ENCODE data around the gene CD300LB. TPM values are rescaled to one million over a fixed set of nuclear protein-coding genes. Genes with fewer than 3 reads are reported as not detected.
A peak's percentile ranks its signal among the peaks of the same experiment; 100 is the strongest.

CD300LB gene
- total RNA-seq, 4 donors from 2014 or later: 0.19 TPM; not detected in 2

DNA sequence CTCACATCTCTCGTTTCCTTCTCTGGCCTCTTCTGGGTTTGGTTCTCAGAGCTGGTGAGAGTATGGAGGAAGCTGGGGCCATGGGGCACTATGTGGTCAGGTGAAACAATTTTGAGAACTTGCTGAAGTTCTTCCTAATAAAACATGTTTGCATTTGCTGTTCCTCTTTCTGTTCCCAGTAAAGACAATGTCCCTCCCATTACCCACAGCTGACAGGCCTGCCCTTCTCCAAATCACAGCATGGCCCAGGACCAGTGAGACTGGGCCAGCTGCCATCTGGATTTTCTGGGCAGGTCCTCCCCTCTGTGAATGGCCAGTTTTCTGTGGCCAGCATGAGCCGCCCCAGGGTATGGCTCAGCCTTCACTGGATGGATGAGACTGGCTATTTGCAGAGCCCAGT is 36.1 kb upstream of the CD300LB start, which contains the start of gene CD300H:
Gene CD300H, minus strand, starts transcription at position 113 of the 400 bp plus-strand sequence.
- Histone ChIP-seq H3K9me3 (no peaks in the 10 kb centered on the region), H3K36me3 (no peaks in the 10 kb centered on the region), H3K27ac (no peak within 1 kb of the TSS), H3K4me1 (peaks cover 8 to 29% (median 20%) of the 10 kb centered on the region in 3 donors), H3K27me3 (peaks cover 0 to 35% (median 0%) of the 10 kb centered on the region in 4 donors), H3K4me3 (no peak within 1 kb of the TSS)
- 69 to 79% methylated on average over 1 to 2 of the region's 2 CpGs for WGBS, 2 donors
- intact Hi-C loops (cut with DNase I): no loop called here
- DNase-seq: no peak
- TF ChIP-seq POLR2A (IDR thresholded peaks at IDR 0.05): no peak
- TF ChIP-seq, protein P1, sequence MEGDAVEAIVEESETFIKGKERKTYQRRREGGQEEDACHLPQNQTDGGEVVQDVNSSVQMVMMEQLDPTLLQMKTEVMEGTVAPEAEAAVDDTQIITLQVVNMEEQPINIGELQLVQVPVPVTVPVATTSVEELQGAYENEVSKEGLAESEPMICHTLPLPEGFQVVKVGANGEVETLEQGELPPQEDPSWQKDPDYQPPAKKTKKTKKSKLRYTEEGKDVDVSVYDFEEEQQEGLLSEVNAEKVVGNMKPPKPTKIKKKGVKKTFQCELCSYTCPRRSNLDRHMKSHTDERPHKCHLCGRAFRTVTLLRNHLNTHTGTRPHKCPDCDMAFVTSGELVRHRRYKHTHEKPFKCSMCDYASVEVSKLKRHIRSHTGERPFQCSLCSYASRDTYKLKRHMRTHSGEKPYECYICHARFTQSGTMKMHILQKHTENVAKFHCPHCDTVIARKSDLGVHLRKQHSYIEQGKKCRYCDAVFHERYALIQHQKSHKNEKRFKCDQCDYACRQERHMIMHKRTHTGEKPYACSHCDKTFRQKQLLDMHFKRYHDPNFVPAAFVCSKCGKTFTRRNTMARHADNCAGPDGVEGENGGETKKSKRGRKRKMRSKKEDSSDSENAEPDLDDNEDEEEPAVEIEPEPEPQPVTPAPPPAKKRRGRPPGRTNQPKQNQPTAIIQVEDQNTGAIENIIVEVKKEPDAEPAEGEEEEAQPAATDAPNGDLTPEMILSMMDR (IDR thresholded peaks at IDR 0.05): no peak

DNA sequence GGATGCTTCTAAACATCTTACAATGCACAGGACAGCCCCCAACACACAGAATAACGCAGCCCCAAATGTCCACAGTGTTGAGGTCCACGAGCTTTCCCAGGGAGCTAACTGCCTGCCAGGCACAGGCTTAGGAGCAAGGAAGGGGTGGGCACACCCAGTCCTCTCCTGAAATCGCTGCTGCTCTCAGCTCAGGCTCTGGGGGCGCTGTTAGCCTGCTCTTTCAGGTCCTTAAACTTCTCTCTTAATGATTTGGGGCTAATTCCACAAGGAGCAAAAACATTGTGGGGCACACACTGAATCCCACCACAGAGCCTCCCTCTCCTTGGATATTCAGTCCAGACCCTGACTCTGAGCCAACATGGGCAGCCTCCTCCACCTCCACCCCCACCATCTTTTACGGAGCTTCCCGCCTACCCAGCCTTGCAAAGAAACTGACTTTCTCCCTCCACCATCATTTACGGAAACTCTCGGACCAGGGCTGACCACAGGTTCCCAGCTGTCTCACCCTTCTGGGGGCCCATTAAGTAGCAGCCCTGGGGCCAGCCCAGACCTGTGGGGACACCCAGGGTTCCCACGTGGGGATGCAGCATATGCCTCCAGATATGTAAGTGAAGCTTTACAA is 35.0 kb upstream of the CD300LB start:
- DNase-seq: no peak

DNA sequence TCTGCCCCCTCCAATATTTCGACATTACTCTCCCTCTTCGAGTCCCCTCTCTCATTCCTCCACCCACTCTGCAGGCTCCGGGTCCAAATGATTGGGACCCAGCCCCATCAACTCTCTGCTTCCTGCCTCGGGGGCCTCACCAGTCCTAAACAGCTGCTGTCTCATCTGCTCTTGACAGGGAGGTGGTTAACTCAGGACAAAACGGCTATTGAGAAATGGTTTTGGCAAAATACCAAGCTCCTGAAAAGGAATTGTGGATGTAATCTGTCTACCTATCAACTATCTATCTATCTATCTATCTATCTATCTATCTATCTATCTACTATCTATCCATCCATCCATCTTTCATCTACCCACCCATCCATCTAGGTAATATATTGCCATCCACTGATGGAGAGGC is 33.9 kb upstream of the CD300LB start:
- TF ChIP-seq, protein P1 (IDR thresholded peaks at IDR 0.05): no peak
- no peak for TF ChIP-seq POLR2A (IDR thresholded peaks at IDR 0.05)

More for the DNA sequence above, 35.0 kb upstream of the CD300LB start:
- intact Hi-C loops (cut with DNase I): no loop called here
- H3K4me1 ChIP-seq: peaks cover 8 to 29% (median 20%) of the 10 kb centered on the region in 3 donors
- no peak overlapping the region for H3K27ac ChIP-seq
- no peak overlapping the region for H3K4me3 ChIP-seq
- peaks cover 0 to 42% (median 0%) of the 10 kb centered on the region in 4 donors for H3K27me3 ChIP-seq
- TF ChIP-seq, protein P1 (IDR thresholded peaks at IDR 0.05): peak; percentile 31 to 70 (median 51)
- TF ChIP-seq POLR2A (IDR thresholded peaks at IDR 0.05): no peak
- no peaks in the 10 kb centered on the region for H3K36me3 ChIP-seq
- no peaks in the 10 kb centered on the region for H3K9me3 ChIP-seq
- WGBS, 2 donors: 19 to 36% methylated on average over 6 to 7 of the region's 9 CpGs

DNA sequence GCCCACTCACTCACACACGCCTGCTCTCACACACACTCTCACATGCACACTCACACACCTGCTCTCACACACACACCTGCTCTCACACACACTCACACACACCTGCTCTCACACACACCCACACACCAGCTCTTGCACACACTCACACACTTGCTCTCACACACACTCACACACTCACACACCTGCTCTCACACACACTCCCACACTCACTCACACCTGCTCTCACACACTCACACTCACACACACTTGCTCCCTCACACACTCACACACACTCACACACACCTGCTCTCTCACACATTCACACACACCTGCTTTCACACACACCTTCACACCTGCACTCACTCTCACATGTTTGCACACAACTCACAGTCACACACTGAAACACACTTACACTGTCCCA is 32.1 kb upstream of the CD300LB start:
- intact Hi-C loops (cut with DNase I): no loop called here
- H3K27me3 ChIP-seq: peaks cover 0 to 42% (median 0%) of the 10 kb centered on the region in 4 donors
- H3K9me3 ChIP-seq: no peaks in the 10 kb centered on the region
- no peaks in the 10 kb centered on the region for H3K36me3 ChIP-seq
- WGBS, 2 donors: 78 to 83% methylated on average over 1 of the region's 1 CpG
- no peak overlapping the region for H3K4me3 ChIP-seq
- no peak overlapping the region for H3K27ac ChIP-seq
- no peak for DNase-seq
- TF ChIP-seq POLR2A (IDR thresholded peaks at IDR 0.05): no peak
- TF ChIP-seq, protein P1 (IDR thresholded peaks at IDR 0.05): no peak
- H3K4me1 ChIP-seq: peaks cover 0 to 7% (median 0%) of the 10 kb centered on the region in 3 donors

More for the DNA sequence above, 33.9 kb upstream of the CD300LB start:
- Histone ChIP-seq H3K4me3 (no peak overlapping the region), H3K9me3 (no peaks in the 10 kb centered on the region), H3K4me1 (peaks cover 6 to 22% (median 13%) of the 10 kb centered on the region in 3 donors), H3K36me3 (no peaks in the 10 kb centered on the region), H3K27me3 (peaks cover 0 to 47% (median 0%) of the 10 kb centered on the region in 4 donors), H3K27ac (no peak overlapping the region)
- WGBS, 2 donors: 52 to 59% methylated on average over 5 of the region's 5 CpGs
- intact Hi-C loops (cut with DNase I): no loop called here
- DNase-seq: no peak

DNA sequence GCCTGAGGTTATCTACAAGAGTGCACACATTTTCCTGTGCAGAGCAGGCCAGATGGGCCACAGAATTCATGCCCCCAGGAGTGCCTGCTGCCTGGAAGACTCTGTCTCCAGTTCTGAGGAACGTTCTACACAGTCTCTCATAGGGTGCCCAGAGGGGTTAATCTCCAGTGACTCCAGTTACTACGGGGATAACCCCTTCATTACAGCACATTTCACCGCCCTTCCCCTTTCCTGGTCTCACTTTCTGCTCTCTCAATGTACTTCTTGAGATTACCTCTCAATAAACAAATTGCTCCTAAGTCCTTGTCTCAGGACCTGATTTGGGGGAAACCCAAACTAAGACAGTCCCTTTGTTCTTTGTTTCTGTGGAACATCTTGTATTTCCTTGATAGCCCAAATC is 30.3 kb upstream of the CD300LB start:
- Histone ChIP-seq H3K27ac (no peak overlapping the region), H3K9me3 (no peaks in the 10 kb centered on the region), H3K27me3 (peaks cover 0 to 41% (median 0%) of the 10 kb centered on the region in 4 donors), H3K4me1 (peaks cover 0 to 7% (median 0%) of the 10 kb centered on the region in 3 donors), H3K36me3 (no peaks in the 10 kb centered on the region), H3K4me3 (no peak overlapping the region)
- intact Hi-C loops (cut with DNase I): no loop called here
- no peak for TF ChIP-seq POLR2A (IDR thresholded peaks at IDR 0.05)
- TF ChIP-seq, protein P1 (IDR thresholded peaks at IDR 0.05): no peak
- 47 to 48% methylated on average over 3 of the region's 3 CpGs for WGBS, 2 donors
- no peak for DNase-seq

Measured in esophagus squamous epithelium (tissue), 5 donors.